GM23338 (cell line): Measurements from ENCODE around the gene KCNN3. TPM values are rescaled to one million over a fixed set of nuclear protein-coding genes. Genes with fewer than 3 reads are reported as not detected.

Experiments used
- ATAC-seq: fragments of 200-7000 bp; cut with Tn5 transposase; 3 replicates; pipeline ENCODE4 v1.9.1; 2020
- DNase-seq: peaks from one replicate; pipeline ENCODE4 v3.0.0-alpha.2; 2015; ENCODE audit warnings: low spot score
- H2AFZ ChIP-seq: fragments of 200-600 bp; sonication (generic); 2 replicates; pipeline ENCODE4 v1.8.0; 2016; ENCODE audit warnings: antibody characterized with exemption, mild to moderate bottlenecking, moderate library complexity
- H3F3A ChIP-seq: fragments of 200-600 bp; sonication (generic); replicated peaks from 2 replicates; pipeline ENCODE4 v1.8.0; 2017; ENCODE audit warnings: antibody characterized with exemption, mixed run types, low read depth
- H3K27ac ChIP-seq: fragments of 200-600 bp; sonication (generic); 2 replicates; pipeline ENCODE4 v1.6.1; 2016; ENCODE audit warnings: low read depth
- H3K27me3 ChIP-seq: fragments of 200-600 bp; sonication (generic); 2 replicates; pipeline ENCODE4 v1.8.0; 2016; ENCODE audit warnings: mild to moderate bottlenecking, mixed run types, moderate library complexity; ENCODE audit not compliant: insufficient read depth
- H3K36me3 ChIP-seq: fragments of 200-600 bp; sonication (generic); 2 replicates; pipeline ENCODE4 v1.8.0; 2016; ENCODE audit warnings: mild to moderate bottlenecking; ENCODE audit not compliant: insufficient read depth
- H3K4me1 ChIP-seq: fragments of 200-600 bp; sonication (generic); 2 replicates; pipeline ENCODE4 v1.8.0; 2016; ENCODE audit warnings: mild to moderate bottlenecking, moderate library complexity; ENCODE audit not compliant: insufficient read depth
- H3K4me2 ChIP-seq: fragments of 200-600 bp; sonication (generic); 2 replicates; pipeline ENCODE4 v1.7.1; 2017; ENCODE audit warnings: mixed run types
- H3K4me3 ChIP-seq: fragments of 200-600 bp; sonication (generic); 2 replicates; pipeline ENCODE4 v1.6.1; 2016; ENCODE audit warnings: mixed run types
- H3K79me2 ChIP-seq: fragments of 200-600 bp; sonication (generic); replicated peaks from 2 replicates; pipeline ENCODE4 v1.8.0; 2017; ENCODE audit warnings: mild to moderate bottlenecking; ENCODE audit not compliant: insufficient read depth
- H3K9me2 ChIP-seq: fragments of 200-600 bp; sonication (generic); 2 replicates; pipeline ENCODE4 v1.8.0; 2017; ENCODE audit not compliant: insufficient read depth
- H4K20me1 ChIP-seq: fragments of 200-600 bp; sonication (generic); replicated peaks from 2 replicates; pipeline ENCODE4 v1.8.0; 2017; ENCODE audit warnings: mild to moderate bottlenecking; ENCODE audit not compliant: insufficient read depth
- H3K27ac Mint-ChIP-seq: 2 replicates; pipeline ENCODE4 v1.8.0; 2020; ENCODE audit warnings: inconsistent platforms, mild to moderate bottlenecking, moderate library complexity, mixed read lengths
- H3K27me3 Mint-ChIP-seq: 3 replicates; pipeline ENCODE4 v1.8.0; 2022; ENCODE audit warnings: low read depth, mild to moderate bottlenecking, moderate library complexity, mixed read lengths, inconsistent platforms; ENCODE audit not compliant: insufficient read depth, poor library complexity
- H3K36me3 Mint-ChIP-seq: 3 replicates; pipeline ENCODE4 v1.8.0; 2021; ENCODE audit warnings: low read depth, mild to moderate bottlenecking, inconsistent platforms, moderate library complexity, mixed read lengths
- H3K4me1 Mint-ChIP-seq: 3 replicates; pipeline ENCODE4 v1.8.0; 2020; ENCODE audit warnings: mild to moderate bottlenecking, inconsistent platforms, mixed read lengths
- H3K4me3 Mint-ChIP-seq: 3 replicates; pipeline ENCODE4 v1.8.0; 2021; ENCODE audit warnings: moderate library complexity, mild to moderate bottlenecking, inconsistent platforms, mixed read lengths
- H3K9me3 Mint-ChIP-seq: 3 replicates; pipeline ENCODE4 v1.8.0; 2020; ENCODE audit warnings: moderate library complexity, mild to moderate bottlenecking, inconsistent platforms, mixed read lengths
- CREB1 ChIP-seq: fragments of 250-450 bp; sonication (Bioruptor Pico); IDR thresholded peaks from 2 replicates; pipeline ENCODE4 v1.5.0; 2020; ENCODE audit warnings: low read depth, mild to moderate bottlenecking, moderate library complexity
- EZH2 ChIP-seq: fragments of 200-600 bp; sonication (generic); IDR thresholded peaks from one replicate; pipeline ENCODE4 v1.8.0; 2017; ENCODE audit warnings: antibody characterized with exemption, mild to moderate bottlenecking, low read depth; ENCODE audit not compliant: unreplicated experiment
- EZH2phosphoT487 ChIP-seq: fragments of 200-600 bp; sonication (generic); IDR thresholded peaks from one replicate; pipeline ENCODE4 v1.8.1; 2018; ENCODE audit warnings: antibody characterized with exemption; ENCODE audit not compliant: unreplicated experiment
- POLR2AphosphoS5 ChIP-seq: IDR thresholded peaks from 2 replicates; pipeline ENCODE4 v1.6.1; 2016; ENCODE audit warnings: antibody characterized with exemption, low read depth
- REST ChIP-seq: IDR thresholded peaks from one replicate; pipeline ENCODE4 v1.6.1; 2018; ENCODE audit warnings: antibody characterized with exemption; ENCODE audit not compliant: unreplicated experiment
- ZNF462 ChIP-seq: fragments of 250-450 bp; sonication (Bioruptor Pico); IDR thresholded peaks from 2 replicates; pipeline ENCODE4 v1.5.0; 2020; ENCODE audit warnings: mild to moderate bottlenecking, moderate library complexity
- polyA plus RNA-seq: library from polyadenylated mRNA; unstranded; fragments of >200 nt; fragmentation: Nextera tagmentation; extraction: Ambion mirVana; gene quantifications from 2 replicates; pipeline ENCODE4 v1.2.1, GENCODE V29; 2016
- total RNA-seq: library from RNA; depleted of rRNA; stranded (reverse); fragments of >200 nt; shearing (Covaris generic); gene quantifications from 2 replicates; pipeline ENCODE4 v1.2.3, GENCODE V29; 2014

KCNN3 gene
- total and polyA plus RNA-seq, 2 experiments from 2014 or later = 1.9 to 3.0 TPM

GRCh38 chr1:154845174-154845573 lies 24.9 kb downstream of the KCNN3 start:
- Histone ChIP-seq H3K9me2 (no peaks in the 10 kb centered on the region), H3K36me3 (no peaks in the 10 kb centered on the region), H3K79me2 (no peaks in the 10 kb centered on the region), H3K4me2 (no peak overlapping the region), H4K20me1 (no peaks in the 10 kb centered on the region), H3K27ac (no peak overlapping the region), H3K4me3 (no peak overlapping the region), H2AFZ (no peak overlapping the region), H3K27me3 (no peaks in the 10 kb centered on the region), H3F3A (no peaks in the 10 kb centered on the region), H3K4me1 (peaks cover 9% of the 10 kb centered on the region; the same call in 1 of the 2 replicates)
- Mint-ChIP-seq H3K4me1 (peaks cover 33% of the 10 kb centered on the region), H3K4me3 (no peak overlapping the region), H3K27me3 (peaks cover 16% of the 10 kb centered on the region), H3K36me3 (no peaks in the 10 kb centered on the region), H3K9me3 (no peaks in the 10 kb centered on the region), H3K27ac (no peak overlapping the region)
- DNase-seq (no peak), ATAC-seq (no peak)
- no peak for TF ChIP-seq REST
- TF ChIP-seq ZNF462 = no peak
- TF ChIP-seq EZH2phosphoT487 = no peak
- TF ChIP-seq EZH2 = no peak
- no peak for TF ChIP-seq CREB1
- no peak for TF ChIP-seq POLR2AphosphoS5
